GM20000 (cell line): ENCODE results near the gene MYOG.

Experiments used
- DNase-seq: peaks from one replicate; pipeline ENCODE4 v3.0.0; 2012; ENCODE audit warnings: low spot score
- CTCF ChIP-seq: IDR thresholded peaks from 2 replicates; pipeline ENCODE4 v1.5.1; 2012; ENCODE audit warnings: mild to moderate bottlenecking, control low read depth; ENCODE audit errors: extremely low read depth, missing control alignments

The MYOG gene

DNA sequence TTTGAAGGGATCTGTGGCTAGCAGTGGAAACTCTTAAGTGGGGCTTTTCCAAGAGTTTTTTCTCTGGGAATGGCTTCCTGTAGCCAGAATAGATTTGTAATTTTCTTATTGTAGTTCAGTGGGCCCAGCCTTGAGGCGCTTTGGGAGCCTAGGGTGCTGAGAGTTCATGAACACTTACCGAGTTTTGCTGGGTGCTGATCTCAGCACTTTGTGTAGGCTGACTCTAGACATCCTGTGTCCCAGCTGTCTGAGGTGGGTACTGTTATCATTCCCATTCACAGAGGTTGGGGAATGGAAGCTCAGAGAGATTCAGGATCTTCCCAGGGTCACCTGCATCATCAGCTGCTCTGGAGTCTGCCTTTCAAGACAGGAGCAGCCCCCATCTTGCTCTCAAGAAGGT is 52.5 kb downstream of the MYOG start:
- DNase-seq, result no peak
- TF ChIP-seq CTCF, result no peak
